Left forelimb (tissue), 1 donor: Measurements from ENCODE around the gene EVA1B.
A peak's percentile ranks its signal among the peaks of the same experiment; 100 is the strongest.

Source experiments
- DNase-seq: peaks from one replicate; pipeline ENCODE4 v3.0.0-alpha.2; 2018; ENCODE audit warnings: low spot score

The EVA1B gene

DNA sequence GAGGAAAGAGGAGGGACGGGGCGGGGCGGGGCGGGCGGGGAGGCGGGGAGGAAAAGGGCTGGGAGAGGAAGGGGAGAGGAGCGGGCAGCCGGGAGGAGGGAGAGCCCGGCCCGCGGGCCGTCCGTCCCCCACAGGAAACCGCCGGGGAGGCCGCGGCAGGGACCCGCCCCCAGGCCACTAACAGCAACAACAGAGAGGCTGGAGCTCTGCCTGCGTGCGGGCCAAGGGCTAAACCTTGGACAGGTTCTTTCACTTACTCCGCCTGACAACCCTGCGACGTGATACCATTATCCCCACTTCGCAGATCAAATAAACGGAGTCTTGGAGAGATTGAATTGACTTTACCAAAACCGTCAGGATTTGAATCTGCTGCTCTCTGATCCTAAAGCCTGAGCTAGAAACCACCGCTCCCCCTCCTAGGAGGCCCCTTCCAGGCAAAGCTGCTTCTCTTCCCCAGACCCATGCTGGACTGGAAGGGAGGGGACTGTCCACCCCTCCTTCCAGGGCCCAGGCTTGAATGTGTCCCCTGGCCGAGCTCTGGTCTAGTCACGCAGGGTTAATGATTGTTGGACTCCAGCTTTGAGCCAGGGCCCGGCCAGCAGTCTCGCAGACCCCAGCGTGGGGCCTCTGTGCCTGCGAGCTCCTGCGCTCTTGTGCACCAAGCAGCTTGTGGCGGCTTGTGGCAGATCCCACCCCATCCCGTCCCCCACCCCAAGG is at the start of gene EVA1B:
Gene EVA1B, minus strand, starts transcription at position 10 of the 717 bp plus-strand sequence. CDS start 608 bp downstream, outside the sequence.
- DNase-seq: peak; percentile 94

GRCh38 chr1:36372617-36373016 is 49.2 kb upstream of the EVA1B start:
- DNase-seq: no peak

- DNase-seq: peak; percentile 83
Observed at GRCh38 chr1:36369061-36369861, 45.8 kb upstream of the EVA1B start.

- DNase-seq: no peak
Observed at GRCh38 chr1:36367798-36368197, 44.4 kb upstream of the EVA1B start.

DNA sequence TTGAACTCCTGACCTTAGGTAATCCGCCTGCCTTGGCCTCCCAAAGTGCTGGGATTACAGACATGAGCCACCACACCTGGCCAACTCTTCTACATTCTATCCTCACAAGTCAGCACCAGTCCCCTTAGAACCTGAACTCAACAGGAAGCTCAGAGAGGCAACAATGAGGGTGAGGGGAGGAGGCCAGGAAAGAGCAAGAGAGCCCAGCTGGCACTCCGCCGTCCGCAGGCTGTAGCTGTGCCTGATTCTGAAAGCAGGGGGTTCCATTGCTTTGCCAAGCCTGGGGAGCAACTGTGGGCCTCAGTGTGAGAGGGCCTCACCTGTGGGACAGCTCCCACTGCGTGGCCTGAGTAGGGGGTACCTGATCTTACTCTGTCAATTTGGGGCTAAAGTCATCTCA is 43.6 kb upstream of the EVA1B start:
- DNase-seq: no peak

- DNase-seq: peak; percentile 78
Observed at GRCh38 chr1:36366091-36366661, 42.7 kb upstream of the EVA1B start.

GRCh38 chr1:36365381-36365780 is 41.9 kb upstream of the EVA1B start:
- no peak for DNase-seq

- DNase-seq: no peak
Observed at GRCh38 chr1:36359911-36360550, 36.6 kb upstream of the EVA1B start.

GRCh38 chr1:36359383-36359782 is 35.9 kb upstream of the EVA1B start:
- DNase-seq: no peak

- no peak for DNase-seq
Observed at GRCh38 chr1:36358514-36359084, 35.2 kb upstream of the EVA1B start.

- DNase-seq: no peak
Observed at GRCh38 chr1:36355811-36356210, 32.4 kb upstream of the EVA1B start.

DNA sequence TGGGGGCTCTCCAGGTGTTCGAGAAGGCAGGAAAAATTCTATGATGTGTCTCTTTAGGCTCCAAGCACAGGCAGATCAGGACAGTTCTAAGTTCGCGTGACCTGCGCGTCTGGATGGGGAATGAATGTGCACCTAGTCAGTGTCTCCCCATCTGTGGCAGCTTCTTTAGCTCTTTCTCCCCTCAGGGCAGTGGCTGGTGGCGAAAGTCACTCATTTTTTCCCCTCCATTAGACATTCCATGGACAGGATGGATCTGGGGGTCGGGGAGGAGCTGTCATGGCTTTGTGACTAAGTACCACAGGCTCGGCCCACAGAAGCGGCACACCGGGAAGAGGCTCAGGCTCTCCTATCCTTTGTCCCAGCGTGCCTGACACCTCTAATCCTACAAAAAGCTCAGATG is 31.0 kb upstream of the EVA1B start:
- DNase-seq: no peak

DNA sequence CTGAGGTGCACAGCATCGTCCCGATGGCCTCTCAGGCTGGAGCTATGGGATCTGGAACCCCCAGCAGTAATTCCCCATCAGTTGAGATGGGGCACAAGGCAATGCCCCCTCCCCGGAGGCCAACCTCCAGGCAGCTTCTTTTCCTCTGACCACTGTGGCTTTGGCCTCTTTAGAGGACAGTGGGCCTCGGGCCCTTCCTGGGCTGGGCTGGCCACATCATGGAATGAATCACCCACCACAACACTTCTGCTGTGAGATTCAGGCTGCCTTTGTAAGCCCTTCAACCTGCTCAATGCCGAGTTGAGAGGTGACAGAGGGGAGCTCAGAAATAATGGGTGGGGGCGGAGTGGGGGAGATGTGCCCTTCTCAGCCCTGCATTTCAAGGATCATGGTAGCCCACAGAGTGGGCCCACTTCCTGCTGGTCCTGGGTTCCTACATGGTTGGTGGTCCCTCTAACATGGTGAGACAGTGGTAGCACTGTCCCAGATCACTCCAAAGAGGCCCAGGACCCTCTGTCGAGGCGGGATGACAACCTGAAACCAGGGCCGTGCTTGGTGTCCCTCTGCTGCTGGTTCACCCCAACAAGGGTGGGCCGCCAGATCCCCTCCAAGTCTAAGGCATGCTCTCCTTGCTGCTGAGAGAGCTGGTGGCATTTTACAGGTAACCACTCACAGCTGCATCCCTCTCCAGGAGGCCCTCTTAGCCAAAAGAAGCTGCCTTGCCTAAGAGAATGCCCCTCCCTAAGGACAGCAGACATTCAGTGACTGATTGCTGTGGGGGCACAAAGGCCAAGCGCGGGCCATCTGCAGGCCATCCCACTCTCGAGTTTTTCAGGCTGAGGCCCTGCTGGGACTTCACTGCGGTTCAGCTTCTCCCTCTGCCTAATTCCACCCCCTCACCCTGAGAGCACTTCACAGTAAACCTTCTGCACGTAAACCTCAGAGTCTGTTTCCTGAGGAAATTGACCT is 29.7 kb upstream of the EVA1B start:
- no peak for DNase-seq

GRCh38 chr1:36352125-36352909 is 28.9 kb upstream of the EVA1B start:
- DNase-seq: no peak

- DNase-seq: no peak
Observed at GRCh38 chr1:36351227-36351977, 28.0 kb upstream of the EVA1B start.

- no peak for DNase-seq
Observed at GRCh38 chr1:36350659-36351226, 27.3 kb upstream of the EVA1B start.

DNA sequence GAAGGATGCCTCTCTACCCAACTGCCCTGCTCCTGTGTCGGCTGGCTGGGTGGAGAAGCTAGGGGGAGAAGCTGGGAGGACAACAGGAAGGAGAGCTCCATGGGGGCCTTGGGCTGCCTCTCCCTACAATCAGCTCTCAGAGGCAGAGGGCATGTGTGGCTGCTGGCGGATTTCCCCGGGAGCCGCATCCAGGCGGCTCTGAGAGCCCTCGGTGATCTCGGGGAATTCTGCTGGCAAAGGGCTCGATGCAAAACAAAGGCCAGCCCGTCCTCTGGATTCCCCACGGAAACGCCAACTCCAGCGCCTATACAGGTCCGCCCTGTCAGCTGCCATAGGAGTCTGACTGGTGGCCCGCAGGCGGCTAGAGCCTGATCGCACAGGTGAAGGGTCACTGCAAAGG is 26.4 kb upstream of the EVA1B start:
- DNase-seq: no peak

DNA sequence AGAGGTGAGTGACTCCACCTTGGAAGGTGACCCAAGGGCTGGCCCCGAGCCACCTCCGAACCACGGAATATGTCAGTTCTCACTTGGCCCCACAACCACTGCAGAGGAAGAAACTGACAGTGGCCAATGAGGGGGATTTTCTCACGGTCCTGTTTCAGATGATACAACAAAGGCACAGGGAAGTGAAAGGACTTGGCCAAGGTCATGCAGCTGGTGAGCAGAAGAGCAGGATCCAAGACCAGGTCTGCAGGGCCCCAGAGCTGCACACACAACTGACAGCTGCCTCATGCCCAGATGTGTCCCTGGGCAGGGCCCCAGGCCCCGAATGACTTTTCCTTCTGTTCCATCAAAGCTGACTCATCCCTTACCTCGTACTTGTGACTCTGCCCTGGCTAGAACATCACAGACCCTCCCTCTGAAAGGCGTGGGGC is 25.8 kb upstream of the EVA1B start:
- DNase-seq: no peak

- DNase-seq: no peak
Observed at GRCh38 chr1:36346741-36347370, 23.4 kb upstream of the EVA1B start.
